GM10847 (cell line): ENCODE results near the gene PSMF1.

ENCODE experiments used
- POLR2A ChIP-seq: IDR thresholded peaks from 2 replicates; pipeline ENCODE4 v1.6.1; 2011; ENCODE audit not compliant: insufficient read length; ENCODE audit errors: extremely low read depth

Gene PSMF1

DNA sequence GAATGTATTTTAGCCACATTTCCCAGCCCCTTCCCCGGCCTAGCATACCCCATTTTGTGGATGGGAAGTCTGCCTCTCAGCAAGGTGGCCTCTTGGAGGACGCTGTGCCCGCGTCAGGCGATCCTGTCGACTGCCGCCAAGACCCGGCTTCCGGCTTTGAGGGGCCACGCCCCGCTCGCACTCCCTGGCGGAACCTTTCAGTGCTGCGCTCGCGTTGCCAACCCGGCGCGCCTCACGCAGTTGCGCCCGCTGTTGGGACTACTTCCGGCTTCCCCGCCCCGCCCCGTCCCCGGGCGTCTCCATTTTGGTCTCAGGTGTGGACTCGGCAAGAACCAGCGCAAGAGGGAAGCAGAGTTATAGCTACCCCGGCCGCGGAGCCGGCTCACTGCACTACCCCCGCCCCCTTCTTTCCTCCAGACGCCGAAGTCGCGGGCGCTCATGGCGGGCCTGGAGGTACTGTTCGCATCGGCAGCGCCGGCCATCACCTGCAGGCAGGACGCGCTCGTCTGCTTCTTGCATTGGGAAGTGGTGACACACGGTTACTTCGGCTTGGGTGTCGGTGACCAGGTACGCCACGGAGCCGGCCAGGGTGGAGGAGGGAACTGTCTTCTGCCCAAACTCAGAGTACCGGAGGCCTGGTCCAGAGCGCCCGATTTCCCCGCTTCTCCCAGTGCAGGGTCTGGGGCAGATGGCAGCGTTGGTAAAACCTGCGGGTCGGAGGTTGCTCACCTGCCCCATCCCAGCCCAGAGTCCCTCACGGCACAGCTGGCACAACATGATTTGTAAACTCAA lies at the start of gene PSMF1:
Gene PSMF1 (plus strand): TSS at position 267 of the 792 bp plus-strand sequence. CDS start 172 bp downstream, at position 439.
- TF ChIP-seq POLR2A = peak; percentile 90

DNA sequence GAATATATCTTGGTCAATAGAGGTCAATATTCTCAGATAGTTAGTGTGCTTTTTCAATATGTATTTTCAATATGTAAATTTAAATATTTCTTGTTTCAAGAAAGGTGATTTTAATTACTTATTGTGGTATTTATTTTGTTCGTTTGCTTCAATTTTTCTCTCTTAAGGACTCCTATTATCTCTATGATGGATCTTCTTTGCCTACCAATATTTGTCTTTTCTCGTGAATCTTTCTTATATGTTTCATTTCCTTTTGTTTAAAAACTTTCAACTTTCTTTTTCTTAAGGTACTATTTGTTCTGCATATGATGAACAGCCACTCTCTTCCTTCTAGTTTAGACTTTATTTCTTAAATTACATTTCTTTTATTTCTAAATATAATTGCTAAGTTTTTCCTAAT lies 46.1 kb upstream of the PSMF1 start:
- no peak for TF ChIP-seq POLR2A

DNA sequence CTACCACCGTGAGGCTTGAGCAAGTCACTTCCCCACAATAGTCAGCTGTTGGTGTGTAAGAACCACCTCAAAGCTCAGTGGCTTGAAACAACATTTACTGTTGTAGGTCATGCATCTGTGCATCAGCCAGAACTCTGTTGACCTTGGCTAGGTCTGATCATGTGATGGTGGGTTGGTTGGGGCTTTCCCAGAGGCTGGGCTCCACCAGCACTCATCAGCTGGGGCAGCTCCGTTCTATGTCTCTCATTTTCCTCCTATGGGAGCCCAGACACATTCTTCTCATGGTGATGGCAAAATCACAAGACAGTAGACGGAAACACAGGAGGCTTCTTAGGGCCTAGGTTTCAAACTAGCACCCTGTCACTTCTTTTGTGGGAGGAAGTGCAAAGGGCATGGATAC lies 42.8 kb upstream of the PSMF1 start:
- no peak for TF ChIP-seq POLR2A

GRCh38 chr20:1081891-1082290 lies 36.5 kb upstream of the PSMF1 start:
- TF ChIP-seq POLR2A = no peak

GRCh38 chr20:1083431-1084080 lies 34.8 kb upstream of the PSMF1 start:
- TF ChIP-seq POLR2A = no peak

DNA sequence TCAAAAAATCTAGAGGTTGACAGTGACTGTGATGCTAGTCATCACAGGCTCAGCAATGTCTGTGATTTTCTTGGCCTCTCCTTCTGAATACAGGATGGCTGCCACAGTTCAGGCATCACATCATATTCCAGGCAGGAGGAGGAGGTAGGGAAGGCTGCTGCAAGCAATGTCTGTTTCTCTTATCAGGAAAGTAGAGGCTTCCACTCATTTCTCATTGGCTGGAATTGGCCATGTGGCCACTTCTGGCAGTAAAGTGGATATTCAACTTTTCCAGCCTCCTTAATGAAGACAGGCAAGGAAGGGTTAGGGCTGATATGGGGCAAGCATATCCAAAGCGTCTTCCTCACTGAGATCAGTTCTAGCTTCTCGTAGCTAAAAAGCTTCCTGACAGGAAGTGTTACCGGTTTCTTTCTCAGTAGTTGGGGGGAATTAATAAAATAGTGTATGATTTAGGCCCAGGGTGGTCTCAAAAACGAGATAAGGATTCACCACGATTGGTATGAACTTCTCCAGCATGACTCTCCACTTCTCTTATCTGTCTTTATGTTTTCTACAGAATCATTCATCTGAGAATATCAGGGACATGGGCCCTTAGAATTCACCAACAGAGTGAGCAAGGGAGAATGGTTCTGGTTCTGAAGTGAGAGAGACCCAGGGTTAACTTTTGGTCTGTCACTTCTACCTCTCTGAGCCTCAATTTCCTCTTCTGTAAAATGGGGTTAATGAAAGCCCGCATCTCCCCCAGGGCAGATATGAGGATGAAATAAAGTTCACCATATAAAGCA lies 32.7 kb upstream of the PSMF1 start:
- TF ChIP-seq POLR2A = no peak

DNA sequence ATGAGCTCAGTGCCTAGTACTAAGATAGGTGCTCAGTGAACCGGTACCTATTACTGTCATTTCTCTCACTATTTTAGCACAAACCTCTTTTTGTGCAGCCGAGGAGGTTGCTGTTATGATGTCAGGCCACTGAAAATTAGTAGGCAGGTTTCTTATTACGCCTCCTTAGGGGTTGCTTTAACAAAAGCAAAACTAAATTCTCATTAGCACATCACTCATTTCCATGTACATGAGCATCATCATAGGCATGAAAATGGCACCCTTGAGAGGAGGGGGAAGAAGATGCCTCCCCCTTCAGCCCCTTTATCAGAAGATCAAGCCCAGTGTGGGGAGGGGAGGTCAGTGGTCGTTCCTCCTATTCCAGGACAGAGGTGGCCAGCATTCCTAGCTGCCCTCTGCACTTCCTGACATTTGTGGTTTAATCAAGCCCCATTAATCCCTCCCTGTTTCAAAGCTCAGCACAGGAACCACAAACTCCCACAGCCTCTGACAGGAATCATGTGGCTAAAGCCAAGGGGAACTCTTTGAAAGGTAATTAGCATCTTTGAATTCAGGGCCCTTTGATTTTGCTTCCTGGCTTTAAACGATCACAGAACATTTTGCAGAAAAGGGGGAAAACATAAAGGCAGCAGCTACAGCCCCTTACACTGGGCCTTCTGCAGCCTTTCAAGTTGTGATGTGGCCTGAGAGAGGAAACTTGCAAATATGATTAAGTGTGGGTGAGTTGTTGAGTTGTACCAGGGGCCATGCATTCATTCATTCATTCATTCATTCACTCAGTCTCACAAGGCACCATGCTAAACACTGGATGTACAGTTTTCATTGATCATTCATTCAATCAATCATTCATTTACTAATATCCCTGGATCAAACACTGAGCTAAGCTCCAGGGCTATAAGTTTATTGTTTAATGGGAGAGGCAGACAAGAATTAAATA lies 31.9 kb upstream of the PSMF1 start:
- no peak for TF ChIP-seq POLR2A

GRCh38 chr20:1087311-1087905 lies 31.0 kb upstream of the PSMF1 start:
- no peak for TF ChIP-seq POLR2A

DNA sequence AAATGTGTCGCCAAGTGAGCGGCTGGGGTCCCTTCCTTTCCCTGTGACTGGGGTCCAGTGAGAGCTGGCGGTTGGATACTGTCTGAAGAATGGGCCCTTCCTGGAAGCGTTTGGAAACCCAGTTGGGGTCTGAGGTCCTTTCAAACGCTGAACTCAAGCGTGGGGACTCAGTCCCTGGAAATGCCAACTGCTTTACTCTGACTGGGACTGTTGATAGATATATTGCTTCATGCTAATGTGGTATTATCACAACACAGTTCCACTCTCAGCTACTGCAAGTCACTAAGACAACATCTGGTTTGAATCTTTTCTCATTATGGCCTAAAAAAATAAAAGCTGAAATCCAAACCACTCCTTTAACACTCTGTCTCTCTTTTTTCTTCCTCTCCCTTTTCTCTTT lies 23.7 kb upstream of the PSMF1 start:
- TF ChIP-seq POLR2A = no peak

- TF ChIP-seq POLR2A = no peak
Measured at GRCh38 chr20:1101533-1101932, 16.9 kb upstream of the PSMF1 start.

DNA sequence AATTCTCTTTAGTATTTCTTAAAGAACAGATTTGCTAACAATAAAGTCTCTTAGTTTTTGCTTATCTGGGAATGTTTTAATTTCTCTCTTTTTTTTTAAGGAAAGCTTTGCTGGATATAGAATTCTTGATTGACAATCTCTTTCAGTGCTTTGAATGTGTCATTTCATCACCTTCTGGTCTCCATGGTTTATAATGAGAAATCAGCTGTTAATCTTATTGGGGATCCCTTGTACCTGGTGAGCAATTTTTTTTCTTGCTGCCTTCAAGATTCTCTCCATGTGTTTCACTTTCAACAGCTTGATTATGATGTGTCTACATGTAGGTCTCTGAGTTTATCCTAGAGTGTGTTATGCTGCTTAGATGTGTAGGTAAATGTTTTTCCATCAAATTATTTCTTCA lies 16.4 kb upstream of the PSMF1 start:
- no peak for TF ChIP-seq POLR2A

DNA sequence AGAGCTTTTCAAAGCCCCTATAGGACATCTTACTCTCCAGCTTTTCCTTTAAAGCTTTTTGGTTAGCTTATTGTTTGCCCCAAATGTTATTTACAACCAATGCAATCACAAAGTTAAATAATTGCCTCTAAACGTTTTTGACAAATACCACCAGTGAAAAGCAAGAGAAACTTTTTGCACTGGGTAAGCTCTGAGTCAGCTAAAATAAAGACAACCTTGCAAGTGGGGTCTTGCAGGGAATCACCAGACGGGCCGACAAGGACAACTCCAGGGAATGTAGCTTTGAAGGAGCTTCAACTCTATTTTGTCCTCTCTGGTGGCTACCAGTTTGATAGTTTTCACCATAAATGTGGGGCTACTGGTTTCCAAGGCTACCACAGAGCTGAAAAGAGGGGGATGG lies 14.7 kb upstream of the PSMF1 start:
- no peak for TF ChIP-seq POLR2A

GRCh38 chr20:1105599-1106194 lies 12.7 kb upstream of the PSMF1 start:
- no peak for TF ChIP-seq POLR2A

DNA sequence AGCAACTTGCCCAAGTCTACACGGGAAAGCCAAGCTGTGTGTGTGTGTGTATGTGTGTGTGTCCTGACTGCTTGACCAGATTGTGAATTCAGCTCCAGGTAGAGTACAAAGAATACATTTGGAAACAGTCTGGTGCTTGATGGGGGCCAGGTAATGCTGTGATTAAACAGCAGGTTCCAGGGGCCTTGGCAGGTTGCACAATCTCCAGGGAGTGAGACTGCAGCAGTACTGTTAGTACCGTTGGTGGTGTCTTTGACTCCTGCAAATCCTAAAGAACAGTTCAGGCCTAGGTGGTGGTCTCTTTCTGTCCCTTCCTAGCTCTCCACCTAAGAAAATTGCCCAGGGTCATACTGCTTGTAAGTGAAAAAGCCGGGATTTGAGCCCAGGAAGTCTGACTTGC lies 11.2 kb upstream of the PSMF1 start:
- no peak for TF ChIP-seq POLR2A
